ENCODE results near the gene HIVEP1. TPM values are rescaled to one million over a fixed set of nuclear protein-coding genes. Genes with fewer than 3 reads are reported as not detected.
A peak's percentile ranks its signal among the peaks of the same experiment; 100 is the strongest.

HIVEP1 gene
- 10 to 100 TPM; 21.7 to 27.8 TPM for total RNA-seq

- peaks cover 43% of the 10 kb centered on the region for H3K4me1 Mint-ChIP-seq
- no peak for DNase-seq
- H3K27ac Mint-ChIP-seq: peak within 1 kb of the TSS; percentile 94
- H3K36me3 Mint-ChIP-seq (ENCODE audit: low read depth): peaks cover 38% of the 10 kb centered on the region
- H3K4me3 Mint-ChIP-seq: peak within 1 kb of the TSS; percentile 98
- ChIA-PET POLR2A (interaction anchor here (0.9 to 1.6 kb wide), 8 partner anchors 12 to 300 kb away, joined by 3 to 7 read pairs (median 4); no protein-coding TSS in a partner anchor), CTCF (interaction anchor here (1.2 kb wide), 1 partner anchor 356 kb away, joined by 3 read pairs; no protein-coding TSS in a partner anchor)
- H3K9me3 Mint-ChIP-seq: peaks cover 7% of the 10 kb centered on the region
- no peaks in the 10 kb centered on the region for H3K27me3 Mint-ChIP-seq
These were observed at the start of gene HIVEP1 for GRCh38 chr6:12012038-12012557. TSS of gene HIVEP1 (plus strand) at chr6:12012312. CDS start at chr6:12015629, 3,317 bp downstream.

- ChIA-PET POLR2A (no interaction called here), CTCF (no interaction called here)
- DNase-seq: no peak
- H3K9me3 Mint-ChIP-seq: no peaks in the 10 kb centered on the region
- H3K36me3 Mint-ChIP-seq (ENCODE audit: low read depth): no peaks in the 10 kb centered on the region
- no peaks in the 10 kb centered on the region for H3K4me1 Mint-ChIP-seq
- peaks cover 3% of the 10 kb centered on the region for H3K27me3 Mint-ChIP-seq
- no peak overlapping the region for H3K4me3 Mint-ChIP-seq
- no peak overlapping the region for H3K27ac Mint-ChIP-seq
These were observed 48.2 kb upstream of the HIVEP1 start for GRCh38 chr6:11963756-11964500.

DNA sequence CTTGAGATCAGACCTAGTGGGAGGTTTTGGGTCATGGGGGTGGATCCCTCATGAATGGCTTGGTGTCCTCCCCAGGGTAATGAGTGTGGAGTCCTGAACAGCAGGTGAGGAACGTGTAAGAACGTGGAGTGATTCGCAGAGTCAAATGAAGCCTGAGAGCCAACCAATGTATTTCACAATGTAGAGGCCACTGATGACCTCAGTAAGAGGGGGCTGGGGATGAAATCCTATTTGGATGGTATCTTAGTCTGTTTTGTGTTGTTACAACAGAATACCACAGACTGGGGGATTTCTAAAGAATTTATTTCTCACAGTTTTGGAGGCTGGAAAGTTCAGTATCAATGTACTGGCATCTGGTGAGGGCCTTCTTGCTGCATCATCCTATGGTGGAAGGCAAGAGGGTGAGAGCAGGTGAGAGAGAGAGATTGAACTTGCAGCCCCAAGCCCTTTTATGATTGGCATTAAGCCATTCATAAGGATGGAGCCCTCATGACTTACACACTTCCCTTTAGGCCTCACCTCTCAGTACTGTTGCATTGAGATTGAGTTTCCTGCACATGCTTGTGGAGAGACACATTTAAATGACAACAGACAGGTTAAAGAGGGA, 47.3 kb upstream of the HIVEP1 start:
- no peak for DNase-seq
- no peak overlapping the region for H3K4me3 Mint-ChIP-seq
- H3K27me3 Mint-ChIP-seq: no peaks in the 10 kb centered on the region
- POLR2A ChIA-PET: no interaction called here
- H3K27ac Mint-ChIP-seq: no peak overlapping the region
- no peaks in the 10 kb centered on the region for H3K9me3 Mint-ChIP-seq
- CTCF ChIA-PET: no interaction called here
- no peaks in the 10 kb centered on the region for H3K4me1 Mint-ChIP-seq
- H3K36me3 Mint-ChIP-seq (ENCODE audit: low read depth): no peaks in the 10 kb centered on the region

DNA sequence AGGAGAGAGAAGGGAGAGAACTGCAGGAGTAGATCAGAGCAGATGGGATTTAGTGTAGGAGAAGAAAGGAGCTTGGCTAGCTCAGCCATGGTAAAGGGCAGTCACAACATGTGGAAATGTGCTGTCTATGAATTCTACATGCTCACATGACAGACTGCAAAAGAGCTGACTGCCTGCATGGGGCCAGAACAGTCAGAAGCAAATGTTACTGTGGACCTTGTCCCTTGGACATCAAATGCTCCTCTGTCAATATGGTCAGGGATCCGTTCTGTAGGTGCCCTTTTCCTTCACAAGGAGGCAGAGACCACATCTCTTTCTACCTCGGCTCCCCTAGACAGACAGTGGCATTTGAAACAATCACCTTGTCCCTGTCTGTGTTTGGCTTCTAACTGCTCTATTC, 46.6 kb upstream of the HIVEP1 start:
- H3K9me3 Mint-ChIP-seq: no peaks in the 10 kb centered on the region
- no peaks in the 10 kb centered on the region for H3K27me3 Mint-ChIP-seq
- no peak overlapping the region for H3K4me3 Mint-ChIP-seq
- DNase-seq: no peak
- POLR2A ChIA-PET: no interaction called here
- no peaks in the 10 kb centered on the region for H3K4me1 Mint-ChIP-seq
- H3K27ac Mint-ChIP-seq: no peak overlapping the region
- CTCF ChIA-PET: no interaction called here
- H3K36me3 Mint-ChIP-seq (ENCODE audit: low read depth): no peaks in the 10 kb centered on the region

DNA sequence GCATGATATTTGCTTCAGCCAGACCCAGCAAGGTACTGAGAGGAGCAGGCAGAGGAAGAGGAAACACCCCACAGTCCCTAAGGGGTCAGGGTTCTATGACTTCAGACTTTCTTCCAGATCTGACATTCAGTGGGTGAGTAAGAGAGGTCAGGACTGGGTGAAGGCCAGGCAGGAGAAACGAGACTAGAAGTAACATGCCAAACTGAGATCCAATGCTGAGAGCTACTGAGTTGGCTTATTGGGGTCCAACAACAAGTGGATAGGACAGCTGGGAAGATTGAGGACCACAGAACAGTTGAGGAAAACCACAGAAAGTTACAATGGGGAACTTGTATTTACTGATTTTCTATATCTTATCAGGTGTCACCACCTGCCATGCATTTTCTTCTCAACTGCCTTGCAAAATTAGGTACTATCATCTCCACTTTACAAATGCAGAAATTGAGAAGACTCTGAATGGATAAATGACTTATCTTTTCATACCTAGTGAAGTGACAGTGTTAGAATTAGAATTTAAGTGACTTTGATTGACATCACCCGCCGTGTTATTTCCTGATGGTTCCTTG, 43.8 kb upstream of the HIVEP1 start:
- H3K36me3 Mint-ChIP-seq (ENCODE audit: low read depth): no peaks in the 10 kb centered on the region
- CTCF ChIA-PET: interaction anchor here (0.6 kb wide), 1 partner anchor 53 kb away, joined by 3 read pairs; no protein-coding TSS in a partner anchor

DNA sequence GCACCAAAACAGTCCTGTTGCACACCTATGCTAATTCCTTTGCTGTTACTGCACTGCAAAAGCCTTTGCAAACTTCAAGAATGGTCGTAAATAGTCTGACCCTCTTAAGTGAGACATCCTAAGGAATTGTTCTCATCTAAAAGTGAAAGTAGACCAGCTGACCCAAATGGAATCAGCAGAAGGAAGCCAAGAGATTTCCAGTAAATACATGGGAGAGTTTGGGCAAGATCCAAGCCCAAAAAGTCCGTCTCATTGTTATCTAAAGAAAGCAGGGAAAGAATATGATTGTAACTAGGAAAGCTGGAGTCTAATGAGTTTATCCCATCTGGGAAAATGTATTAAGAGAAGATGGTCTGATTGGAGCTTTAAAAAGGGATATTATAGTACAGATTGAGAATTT, 43.0 kb upstream of the HIVEP1 start:
- Mint-ChIP-seq H3K27me3 (no peaks in the 10 kb centered on the region), H3K36me3 (ENCODE audit: low read depth) (no peaks in the 10 kb centered on the region), H3K4me1 (no peaks in the 10 kb centered on the region), H3K27ac (no peak overlapping the region), H3K4me3 (no peak overlapping the region), H3K9me3 (no peaks in the 10 kb centered on the region)
- POLR2A ChIA-PET: no interaction called here
- DNase-seq: no peak
- CTCF ChIA-PET: no interaction called here

More for the DNA sequence above, 43.8 kb upstream of the HIVEP1 start:
- no peaks in the 10 kb centered on the region for H3K9me3 Mint-ChIP-seq
- H3K4me1 Mint-ChIP-seq: no peaks in the 10 kb centered on the region
- no peak overlapping the region for H3K4me3 Mint-ChIP-seq
- POLR2A ChIA-PET: no interaction called here
- no peaks in the 10 kb centered on the region for H3K27me3 Mint-ChIP-seq
- DNase-seq: no peak
- H3K27ac Mint-ChIP-seq: no peak overlapping the region

DNA sequence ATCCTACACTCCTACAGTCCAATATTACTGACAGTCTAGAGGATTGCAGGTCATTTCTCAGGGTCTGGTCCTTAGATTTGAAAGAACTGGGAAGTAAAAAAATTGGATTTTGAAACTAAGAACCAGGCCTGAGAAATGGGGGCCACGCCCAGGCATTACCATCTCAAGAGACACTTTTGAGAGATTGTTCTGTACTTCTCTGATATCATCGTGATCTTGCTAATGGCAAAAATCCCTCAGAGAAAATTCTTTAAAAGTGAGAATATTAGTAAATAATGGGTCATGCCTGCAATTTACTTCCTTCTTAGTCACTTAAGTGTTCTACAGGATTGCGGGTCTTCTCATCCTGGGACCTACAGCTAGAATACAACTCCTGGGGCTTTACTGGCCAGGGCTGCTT, 42.0 kb upstream of the HIVEP1 start:
- CTCF ChIA-PET: no interaction called here

GRCh38 chr6:11971154-11971553, 41.0 kb upstream of the HIVEP1 start:
- ChIA-PET CTCF (interaction anchor here (1.0 kb wide), 1 partner anchor 33 kb away, joined by 7 read pairs; no protein-coding TSS in a partner anchor), POLR2A (no interaction called here)
- H3K4me1 Mint-ChIP-seq: peaks cover 7% of the 10 kb centered on the region
- H3K27me3 Mint-ChIP-seq: no peaks in the 10 kb centered on the region
- H3K9me3 Mint-ChIP-seq: no peaks in the 10 kb centered on the region
- no peak overlapping the region for H3K27ac Mint-ChIP-seq
- no peaks in the 10 kb centered on the region for H3K36me3 Mint-ChIP-seq (ENCODE audit: low read depth)
- no peak overlapping the region for H3K4me3 Mint-ChIP-seq
- no peak for DNase-seq

More for the DNA sequence above, 42.0 kb upstream of the HIVEP1 start:
- Mint-ChIP-seq H3K9me3 (no peaks in the 10 kb centered on the region), H3K27me3 (no peaks in the 10 kb centered on the region), H3K27ac (no peak overlapping the region), H3K4me3 (no peak overlapping the region), H3K36me3 (ENCODE audit: low read depth) (no peaks in the 10 kb centered on the region), H3K4me1 (peaks cover 2% of the 10 kb centered on the region)
- POLR2A ChIA-PET: no interaction called here
- no peak for DNase-seq

DNA sequence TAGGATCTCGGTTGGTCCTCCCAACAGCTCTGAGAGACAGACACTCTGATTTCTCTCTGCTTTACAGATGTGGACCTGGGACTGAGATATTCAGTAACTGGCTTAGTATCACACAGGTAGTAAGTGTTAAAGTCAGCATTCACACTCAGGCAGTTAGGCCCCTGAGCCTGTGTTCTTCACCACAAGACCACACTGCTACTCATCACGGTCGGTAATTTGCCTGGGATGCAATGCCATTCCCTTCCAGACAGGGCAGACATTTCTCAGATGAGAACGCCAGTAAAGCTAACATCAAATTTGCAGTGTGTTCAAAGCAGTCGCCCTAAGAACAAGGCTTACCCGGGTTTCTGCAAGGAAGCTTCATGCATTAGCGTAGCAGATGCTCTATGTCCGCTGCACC, 39.8 kb upstream of the HIVEP1 start:
- H3K36me3 Mint-ChIP-seq (ENCODE audit: low read depth): no peaks in the 10 kb centered on the region
- no peak for DNase-seq
- CTCF ChIA-PET: no interaction called here
- H3K4me1 Mint-ChIP-seq: peaks cover 7% of the 10 kb centered on the region
- no peak overlapping the region for H3K27ac Mint-ChIP-seq
- no peaks in the 10 kb centered on the region for H3K27me3 Mint-ChIP-seq
- no peak overlapping the region for H3K4me3 Mint-ChIP-seq
- H3K9me3 Mint-ChIP-seq: no peaks in the 10 kb centered on the region
- POLR2A ChIA-PET: no interaction called here

DNA sequence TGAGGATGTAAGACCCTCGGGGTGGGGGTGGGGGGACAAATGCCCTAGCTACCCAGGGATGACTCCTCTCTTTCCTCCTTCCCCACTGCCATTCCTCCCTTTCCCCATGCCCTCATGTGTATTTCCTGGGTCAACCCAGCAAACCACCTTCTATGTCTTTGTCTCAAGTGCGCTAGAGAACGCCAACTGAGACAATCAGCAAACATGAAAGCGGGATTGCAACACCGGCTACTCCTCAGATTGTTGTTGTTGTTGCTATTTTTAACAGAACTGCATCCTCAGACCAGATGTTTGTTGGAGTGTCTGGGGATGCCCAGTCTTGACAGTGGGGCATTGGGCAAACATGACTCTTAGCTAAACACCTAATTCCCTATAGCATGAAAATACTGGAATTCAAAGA, 39.3 kb upstream of the HIVEP1 start:
- Mint-ChIP-seq H3K36me3 (ENCODE audit: low read depth) (no peaks in the 10 kb centered on the region), H3K27ac (no peak overlapping the region), H3K9me3 (no peaks in the 10 kb centered on the region), H3K4me3 (no peak overlapping the region), H3K27me3 (no peaks in the 10 kb centered on the region), H3K4me1 (peaks cover 7% of the 10 kb centered on the region)
- ChIA-PET CTCF (no interaction called here), POLR2A (no interaction called here)
- DNase-seq: no peak

DNA sequence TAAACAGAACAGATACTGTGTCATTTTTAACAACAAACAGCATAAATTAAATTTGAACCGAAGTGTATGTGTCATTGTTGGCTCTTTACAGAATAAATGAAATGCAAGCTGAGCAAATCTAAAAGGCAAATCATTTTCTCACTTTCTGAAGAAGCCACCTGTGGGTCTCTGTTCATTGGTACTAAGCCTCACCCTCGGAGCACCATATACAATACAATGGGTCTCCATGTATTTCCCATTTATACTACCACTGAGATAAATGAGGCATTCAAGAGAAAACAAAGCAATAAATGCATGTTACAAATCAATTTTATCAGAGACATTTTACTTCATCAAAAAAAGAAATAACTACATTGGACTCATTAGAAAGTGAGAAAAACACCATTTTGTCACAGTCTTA, 38.9 kb upstream of the HIVEP1 start:
- Mint-ChIP-seq H3K9me3 (no peaks in the 10 kb centered on the region), H3K36me3 (ENCODE audit: low read depth) (no peaks in the 10 kb centered on the region), H3K4me1 (peaks cover 8% of the 10 kb centered on the region), H3K4me3 (no peak overlapping the region), H3K27me3 (no peaks in the 10 kb centered on the region), H3K27ac (no peak overlapping the region)
- CTCF ChIA-PET: no interaction called here
- DNase-seq: no peak
- POLR2A ChIA-PET: no interaction called here

DNA sequence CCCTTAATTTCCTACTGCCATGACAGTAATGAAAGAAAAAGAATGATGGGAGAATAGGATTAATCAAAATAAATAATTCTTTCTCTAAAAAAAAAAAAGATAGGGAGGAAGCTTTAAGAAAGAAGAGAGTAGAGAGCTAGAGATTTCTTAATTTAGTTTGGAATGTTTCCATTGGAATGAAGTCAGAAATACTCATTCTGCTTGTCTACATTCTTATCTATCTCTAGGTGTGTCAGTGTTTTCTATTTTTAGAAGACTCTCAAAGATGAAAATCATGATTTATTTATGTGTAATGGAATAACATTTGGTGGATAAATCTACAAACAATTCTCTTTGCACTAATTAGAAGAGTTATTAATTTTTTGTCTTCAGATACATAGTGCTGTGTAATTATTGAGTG, 38.0 kb upstream of the HIVEP1 start:
- ChIA-PET CTCF (no interaction called here), POLR2A (no interaction called here)
- Mint-ChIP-seq H3K9me3 (no peaks in the 10 kb centered on the region), H3K27ac (no peak overlapping the region), H3K4me3 (no peak overlapping the region), H3K4me1 (peaks cover 12% of the 10 kb centered on the region), H3K27me3 (no peaks in the 10 kb centered on the region), H3K36me3 (ENCODE audit: low read depth) (no peaks in the 10 kb centered on the region)
- no peak for DNase-seq

- CTCF ChIA-PET: no interaction called here
- POLR2A ChIA-PET: no interaction called here
- Mint-ChIP-seq H3K36me3 (ENCODE audit: low read depth) (no peaks in the 10 kb centered on the region), H3K4me3 (no peak overlapping the region), H3K9me3 (no peaks in the 10 kb centered on the region), H3K27ac (no peak overlapping the region), H3K4me1 (peaks cover 12% of the 10 kb centered on the region), H3K27me3 (no peaks in the 10 kb centered on the region)
- peak; percentile 40 for DNase-seq
These were observed 36.6 kb upstream of the HIVEP1 start for GRCh38 chr6:11975353-11975977.

Data from activated CD4-positive, alpha-beta memory T cell treated with anti-CD3 and anti-CD28 coated beads, Interleukin-2, amount 10 ng/mL, durations not matched to agents 7 days and 5 days (primary cell).